ENCODE data around the gene DLGAP3. TPM values are rescaled to one million over a fixed set of nuclear protein-coding genes. Genes with fewer than 3 reads are reported as not detected.

Gene DLGAP3
- total RNA-seq, 2 donors from 2014 or later: 0.14 to 7.1 TPM

DNA sequence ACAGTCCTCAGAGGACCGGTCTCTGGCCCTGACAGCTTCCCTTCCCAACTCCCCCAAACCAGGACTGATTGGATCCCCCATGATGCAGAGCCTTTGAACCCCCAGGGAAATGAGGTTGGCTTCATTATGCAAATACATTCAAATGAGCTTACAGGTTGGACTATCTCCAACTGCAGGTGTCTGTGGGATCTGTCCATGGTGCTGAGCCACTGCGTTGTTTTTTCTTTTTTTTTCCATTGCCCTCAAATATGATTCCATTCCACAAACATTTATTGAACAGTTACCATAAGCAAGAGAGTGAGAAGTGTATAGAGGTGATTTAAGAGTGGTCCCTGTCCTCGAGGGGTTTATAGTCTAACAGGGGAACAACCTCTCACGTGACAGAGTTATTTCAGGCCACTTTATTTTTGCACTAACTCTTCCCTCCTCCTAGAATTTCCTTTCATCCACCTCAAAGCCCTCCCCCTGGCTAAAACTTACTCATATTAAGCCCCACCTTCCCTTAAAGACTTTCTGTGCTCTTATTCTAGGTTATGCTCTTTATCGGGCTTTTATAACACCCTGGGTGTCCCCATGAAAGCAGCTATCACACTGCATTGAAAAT is 21.9 kb downstream of the DLGAP3 start:
- 59% methylated on average over 5 of the region's 5 CpGs for WGBS
- Histone ChIP-seq H3K4me3 (no peak overlapping the region), H3K4me1 (replicated peaks) (no peaks in the 10 kb centered on the region), H3K9me3 (no peaks in the 10 kb centered on the region), H3K36me3 (no peaks in the 10 kb centered on the region), H3K27ac (no peak overlapping the region), H3K27me3 (replicated peaks; ENCODE audit: insufficient read depth) (no peaks in the 10 kb centered on the region)
- intact Hi-C loops (cut with DNase I): no loop called here
- DNase-seq (ENCODE audit: low spot score): no peak
- no peak for TF ChIP-seq POLR2A (IDR thresholded peaks at IDR 0.05)
- TF ChIP-seq, protein P1, sequence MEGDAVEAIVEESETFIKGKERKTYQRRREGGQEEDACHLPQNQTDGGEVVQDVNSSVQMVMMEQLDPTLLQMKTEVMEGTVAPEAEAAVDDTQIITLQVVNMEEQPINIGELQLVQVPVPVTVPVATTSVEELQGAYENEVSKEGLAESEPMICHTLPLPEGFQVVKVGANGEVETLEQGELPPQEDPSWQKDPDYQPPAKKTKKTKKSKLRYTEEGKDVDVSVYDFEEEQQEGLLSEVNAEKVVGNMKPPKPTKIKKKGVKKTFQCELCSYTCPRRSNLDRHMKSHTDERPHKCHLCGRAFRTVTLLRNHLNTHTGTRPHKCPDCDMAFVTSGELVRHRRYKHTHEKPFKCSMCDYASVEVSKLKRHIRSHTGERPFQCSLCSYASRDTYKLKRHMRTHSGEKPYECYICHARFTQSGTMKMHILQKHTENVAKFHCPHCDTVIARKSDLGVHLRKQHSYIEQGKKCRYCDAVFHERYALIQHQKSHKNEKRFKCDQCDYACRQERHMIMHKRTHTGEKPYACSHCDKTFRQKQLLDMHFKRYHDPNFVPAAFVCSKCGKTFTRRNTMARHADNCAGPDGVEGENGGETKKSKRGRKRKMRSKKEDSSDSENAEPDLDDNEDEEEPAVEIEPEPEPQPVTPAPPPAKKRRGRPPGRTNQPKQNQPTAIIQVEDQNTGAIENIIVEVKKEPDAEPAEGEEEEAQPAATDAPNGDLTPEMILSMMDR (IDR thresholded peaks at IDR 0.05): no peak
- no peak for TF ChIP-seq POLR2AphosphoS5 (IDR thresholded peaks at IDR 0.05)

DNA sequence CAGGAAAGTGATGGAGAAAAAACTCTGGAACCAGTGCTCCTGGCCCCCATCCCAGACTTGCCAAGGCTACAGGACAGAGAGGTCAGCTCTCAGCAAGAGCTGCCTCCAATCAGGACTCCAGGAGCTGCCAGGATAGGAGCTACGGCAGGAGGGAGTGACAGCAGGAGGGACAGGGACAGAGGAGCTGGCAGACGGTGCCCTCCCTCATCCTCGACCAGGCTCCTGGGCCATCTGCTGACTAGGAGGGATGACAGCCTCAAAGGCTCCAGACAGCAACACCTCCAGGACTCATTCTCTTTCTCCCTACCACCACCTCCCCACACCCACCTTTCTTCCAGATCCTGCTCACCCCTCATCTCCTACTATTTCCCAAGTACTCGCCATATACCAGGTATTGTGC is 22.7 kb downstream of the DLGAP3 start:
- Histone ChIP-seq H3K27ac (no peak overlapping the region), H3K4me3 (no peak overlapping the region), H3K9me3 (no peaks in the 10 kb centered on the region), H3K27me3 (replicated peaks; ENCODE audit: insufficient read depth) (no peaks in the 10 kb centered on the region), H3K36me3 (no peaks in the 10 kb centered on the region), H3K4me1 (replicated peaks) (no peaks in the 10 kb centered on the region)
- no peak for DNase-seq (ENCODE audit: low spot score)
- WGBS: 55% methylated on average over 4 of the region's 4 CpGs
- intact Hi-C loops (cut with DNase I): no loop called here
- TF ChIP-seq POLR2AphosphoS5 (IDR thresholded peaks at IDR 0.05): no peak
- no peak for TF ChIP-seq POLR2A (IDR thresholded peaks at IDR 0.05)
- TF ChIP-seq, protein P1 (IDR thresholded peaks at IDR 0.05): no peak

DNA sequence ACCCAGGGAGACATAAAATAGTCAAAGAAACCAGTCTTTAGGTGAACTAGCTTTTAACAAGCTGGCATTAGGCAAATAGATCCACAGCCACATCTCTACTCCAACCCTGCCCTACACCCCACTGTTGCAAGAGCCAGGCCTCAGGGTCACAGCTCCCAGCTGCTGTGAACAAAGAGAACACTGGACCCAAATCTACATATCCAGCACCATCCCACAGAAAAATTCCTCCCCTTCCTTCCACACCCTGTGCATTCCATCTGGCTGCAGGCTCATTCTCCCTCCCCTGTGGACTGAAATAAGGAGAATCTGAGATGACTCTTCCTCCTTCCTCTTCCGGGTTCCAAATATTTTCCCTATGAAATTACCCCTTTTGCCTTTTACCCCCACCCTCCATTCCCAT is 23.2 kb downstream of the DLGAP3 start:
- Histone ChIP-seq H3K27ac (no peak overlapping the region), H3K4me3 (no peak overlapping the region), H3K27me3 (replicated peaks; ENCODE audit: insufficient read depth) (no peaks in the 10 kb centered on the region), H3K9me3 (no peaks in the 10 kb centered on the region), H3K36me3 (no peaks in the 10 kb centered on the region), H3K4me1 (replicated peaks) (no peaks in the 10 kb centered on the region)
- DNase-seq (ENCODE audit: low spot score): no peak
- 83% methylated on average over 1 of the region's 1 CpG for WGBS
- intact Hi-C loops (cut with DNase I): no loop called here
- no peak for TF ChIP-seq POLR2AphosphoS5 (IDR thresholded peaks at IDR 0.05)
- TF ChIP-seq, protein P1 (IDR thresholded peaks at IDR 0.05): no peak
- TF ChIP-seq POLR2A (IDR thresholded peaks at IDR 0.05): no peak

DNA sequence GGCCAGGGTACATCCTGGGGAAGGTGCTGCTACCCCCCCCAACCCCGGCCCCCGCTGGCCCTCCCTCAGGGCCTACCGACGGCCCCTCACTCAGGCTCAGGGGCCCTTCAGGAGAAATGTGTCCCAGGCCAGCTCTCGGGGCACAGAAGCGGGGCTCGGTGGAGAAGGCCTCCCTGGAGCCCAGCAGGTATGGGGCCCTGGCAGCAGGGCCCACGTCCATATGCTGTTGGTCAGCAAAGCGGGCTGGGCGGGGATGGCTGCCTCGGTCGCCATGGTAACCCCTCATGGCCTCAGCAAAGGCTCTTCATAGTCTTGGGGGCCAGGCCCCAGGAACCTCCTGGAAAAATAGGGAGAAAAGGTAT is 24.4 kb downstream of the DLGAP3 start:
- H3K36me3 ChIP-seq: no peaks in the 10 kb centered on the region
- H3K27me3 ChIP-seq (replicated peaks; ENCODE audit: insufficient read depth): no peaks in the 10 kb centered on the region
- WGBS: 73% methylated on average over 6 of the region's 12 CpGs
- intact Hi-C loops (cut with DNase I): no loop called here
- no peak overlapping the region for H3K27ac ChIP-seq
- H3K4me1 ChIP-seq (replicated peaks): no peaks in the 10 kb centered on the region
- H3K9me3 ChIP-seq: no peaks in the 10 kb centered on the region
- H3K4me3 ChIP-seq: no peak overlapping the region
- DNase-seq (ENCODE audit: low spot score): no peak
- TF ChIP-seq POLR2A (IDR thresholded peaks at IDR 0.05): no peak
- TF ChIP-seq, protein P1 (IDR thresholded peaks at IDR 0.05): no peak
- TF ChIP-seq POLR2AphosphoS5 (IDR thresholded peaks at IDR 0.05): no peak

All from prostate gland (tissue), 2 donors.